ENCODE measurements around the gene GPR25.
A peak's percentile ranks its signal among the peaks of the same experiment; 100 is the strongest.

The GPR25 gene

DNA sequence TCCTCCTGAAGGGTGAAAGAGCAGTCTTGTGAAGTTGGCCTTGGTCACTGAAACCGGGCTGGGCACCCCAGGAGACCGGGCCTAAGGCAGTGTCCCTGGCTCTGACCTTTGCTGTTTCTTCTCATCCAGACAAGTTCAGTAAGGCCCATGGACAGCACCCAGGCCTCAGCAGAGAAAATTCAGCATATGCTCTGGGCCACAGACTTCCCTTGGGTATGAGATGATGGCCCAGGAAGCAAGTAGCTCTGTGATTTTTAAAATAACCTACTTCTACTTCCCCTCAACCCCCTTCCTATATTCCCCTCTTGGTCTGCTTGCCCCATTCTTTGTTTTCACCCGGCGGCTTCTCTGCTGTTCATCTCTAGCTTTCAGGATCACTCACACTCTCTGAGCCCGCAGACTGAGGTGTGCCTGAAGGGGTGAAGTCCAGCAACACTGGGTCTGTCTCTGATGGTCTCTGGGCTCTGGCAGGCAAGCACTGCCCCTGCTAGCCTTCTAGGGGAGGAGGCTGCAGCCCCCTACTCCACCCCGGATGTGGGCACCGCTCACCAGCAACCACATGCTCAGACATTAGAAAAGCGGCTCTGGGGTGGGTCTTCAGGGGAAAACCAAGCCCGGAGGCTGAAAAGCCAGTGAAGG, 2.9 kb upstream of the GPR25 start:
- DNase-seq (ENCODE audit: insufficient read length, low spot score) (no peak), FAIRE-seq (peak; percentile 95)
- no peak for TF ChIP-seq TAF1 (IDR thresholded peaks at IDR 0.05; ENCODE audit: low read depth, low read length)
- peak; percentile 58 for TF ChIP-seq SPI1 (IDR thresholded peaks at IDR 0.05; ENCODE audit: low read depth, low read length)
- peak; percentile 5 for TF ChIP-seq PAX5 (IDR thresholded peaks at IDR 0.05; ENCODE audit: insufficient read depth, low read length, severe bottlenecking)
- peak; percentile 47; the same call in 1 of the 2 replicates for TF ChIP-seq POU2F2 (IDR thresholded peaks at IDR 0.05; ENCODE audit: low read depth, low read length)
- peak; percentile 50 for TF ChIP-seq POLR2A (IDR thresholded peaks at IDR 0.05; ENCODE audit: low read depth, low read length)
- TF ChIP-seq POLR2AphosphoS5 (IDR thresholded peaks at IDR 0.05; ENCODE audit: low read depth, low read length) = no peak

DNA sequence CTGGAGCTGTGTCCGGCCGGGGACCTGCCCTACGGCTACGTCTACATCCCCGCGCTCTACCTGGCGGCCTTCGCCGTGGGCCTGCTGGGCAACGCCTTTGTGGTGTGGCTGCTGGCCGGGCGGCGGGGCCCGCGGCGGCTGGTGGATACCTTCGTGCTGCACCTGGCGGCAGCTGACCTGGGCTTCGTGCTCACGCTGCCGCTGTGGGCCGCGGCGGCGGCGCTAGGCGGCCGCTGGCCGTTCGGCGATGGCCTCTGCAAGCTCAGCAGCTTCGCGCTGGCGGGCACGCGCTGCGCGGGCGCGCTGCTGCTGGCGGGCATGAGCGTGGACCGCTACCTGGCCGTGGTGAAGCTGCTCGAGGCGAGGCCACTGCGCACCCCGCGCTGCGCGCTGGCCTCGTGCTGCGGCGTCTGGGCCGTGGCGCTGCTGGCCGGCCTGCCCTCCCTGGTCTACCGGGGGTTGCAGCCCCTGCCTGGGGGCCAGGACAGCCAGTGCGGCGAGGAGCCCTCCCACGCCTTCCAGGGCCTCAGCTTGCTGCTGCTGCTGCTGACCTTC, 412 bp downstream of the GPR25 start:
- FAIRE-seq = no peak
- TF ChIP-seq POLR2AphosphoS5 (IDR thresholded peaks at IDR 0.05; ENCODE audit: low read depth, low read length) (no peak), SPI1 (IDR thresholded peaks at IDR 0.05; ENCODE audit: low read depth, low read length) (no peak), POLR2A (IDR thresholded peaks at IDR 0.05; ENCODE audit: low read depth, low read length) (no peak), TAF1 (IDR thresholded peaks at IDR 0.05; ENCODE audit: low read depth, low read length) (no peak)

DNA sequence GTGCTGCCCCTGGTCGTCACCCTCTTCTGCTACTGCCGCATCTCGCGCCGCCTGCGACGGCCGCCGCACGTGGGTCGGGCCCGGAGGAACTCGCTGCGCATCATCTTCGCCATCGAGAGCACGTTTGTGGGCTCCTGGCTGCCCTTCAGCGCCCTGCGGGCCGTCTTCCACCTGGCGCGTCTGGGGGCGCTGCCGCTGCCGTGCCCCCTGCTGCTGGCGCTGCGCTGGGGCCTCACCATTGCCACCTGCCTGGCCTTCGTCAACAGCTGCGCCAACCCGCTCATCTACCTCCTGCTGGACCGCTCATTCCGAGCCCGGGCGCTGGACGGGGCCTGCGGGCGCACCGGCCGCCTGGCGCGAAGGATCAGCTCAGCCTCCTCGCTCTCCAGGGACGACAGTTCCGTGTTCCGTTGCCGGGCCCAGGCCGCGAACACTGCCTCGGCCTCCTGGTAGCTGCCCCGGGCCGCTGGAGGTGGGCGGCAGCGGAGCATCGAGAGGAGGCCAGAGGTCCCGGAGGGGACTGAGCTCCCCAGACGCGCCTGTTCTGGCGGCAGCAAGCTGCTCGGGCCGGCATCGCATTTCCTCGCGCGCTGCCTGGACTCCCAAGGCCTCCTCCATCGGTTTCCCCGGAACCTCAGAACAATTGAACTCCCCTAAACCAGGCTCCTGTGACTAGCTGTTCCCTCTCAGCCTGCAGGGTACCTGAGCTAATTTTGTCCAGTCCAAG, 1.1 kb downstream of the GPR25 start:
- no peak for TF ChIP-seq POLR2AphosphoS5 (IDR thresholded peaks at IDR 0.05; ENCODE audit: low read depth, low read length)
- DNase-seq (ENCODE audit: insufficient read length, low spot score) (no peak), FAIRE-seq (no peak)

More for the DNA sequence above, 412 bp downstream of the GPR25 start:
- no peak for DNase-seq (ENCODE audit: insufficient read length, low spot score)

DNA sequence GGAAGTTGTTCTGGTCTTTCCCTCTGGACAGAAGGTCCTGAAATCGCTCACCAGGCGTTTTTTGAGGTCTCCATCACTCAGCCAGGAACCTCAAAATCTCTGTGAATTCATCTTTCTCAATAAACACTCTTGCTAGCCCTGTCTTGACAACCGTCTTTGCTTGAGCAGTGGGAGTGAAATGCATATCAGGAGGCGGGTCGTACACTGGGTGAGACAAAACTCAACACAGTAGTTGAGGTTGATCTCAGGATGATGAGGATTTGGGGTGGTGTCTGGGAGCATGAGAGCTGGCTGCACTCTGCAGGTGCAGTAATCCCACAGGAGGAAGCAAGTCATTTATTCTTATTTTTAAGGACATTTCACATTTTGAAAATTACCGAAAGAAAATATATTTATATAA, 1.9 kb downstream of the GPR25 start:
- FAIRE-seq (no peak), DNase-seq (ENCODE audit: insufficient read length, low spot score) (no peak)
- no peak for TF ChIP-seq POLR2A (IDR thresholded peaks at IDR 0.05; ENCODE audit: low read depth, low read length)
- no peak for TF ChIP-seq TAF1 (IDR thresholded peaks at IDR 0.05; ENCODE audit: low read depth, low read length)
- TF ChIP-seq SPI1 (IDR thresholded peaks at IDR 0.05; ENCODE audit: low read depth, low read length) = no peak
- no peak for TF ChIP-seq POLR2AphosphoS5 (IDR thresholded peaks at IDR 0.05; ENCODE audit: low read depth, low read length)
- no peak for TF ChIP-seq POU2F2 (IDR thresholded peaks at IDR 0.05; ENCODE audit: low read depth, low read length)
- no peak for TF ChIP-seq PAX5 (IDR thresholded peaks at IDR 0.05; ENCODE audit: insufficient read depth, low read length, severe bottlenecking)

DNA sequence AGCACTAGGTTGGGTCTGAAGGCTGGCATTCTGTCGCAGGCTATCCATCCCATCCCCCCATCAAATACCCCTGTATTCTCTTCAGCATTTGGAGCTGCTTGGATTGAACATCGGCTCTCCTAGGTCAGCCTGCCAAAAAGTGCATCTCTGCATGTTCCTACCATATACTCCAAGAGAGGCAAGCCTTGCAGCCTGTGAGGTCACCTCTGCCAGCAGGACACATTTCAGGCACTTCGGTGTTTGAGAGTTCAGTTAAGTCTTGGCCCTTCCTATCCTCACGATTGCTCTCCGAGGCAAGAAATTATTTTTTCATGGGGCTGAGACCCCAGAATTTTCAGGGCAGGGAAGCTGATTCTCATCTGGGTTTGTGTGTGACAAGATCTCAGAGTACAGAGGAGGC, 2.6 kb downstream of the GPR25 start:
- DNase-seq (ENCODE audit: insufficient read length, low spot score) (no peak), FAIRE-seq (no peak)
- TF ChIP-seq POLR2AphosphoS5 (IDR thresholded peaks at IDR 0.05; ENCODE audit: low read depth, low read length) (no peak), TAF1 (IDR thresholded peaks at IDR 0.05; ENCODE audit: low read depth, low read length) (no peak), SPI1 (IDR thresholded peaks at IDR 0.05; ENCODE audit: low read depth, low read length) (no peak), POLR2A (IDR thresholded peaks at IDR 0.05; ENCODE audit: low read depth, low read length) (no peak), PAX5 (IDR thresholded peaks at IDR 0.05; ENCODE audit: insufficient read depth, low read length, severe bottlenecking) (no peak), POU2F2 (IDR thresholded peaks at IDR 0.05; ENCODE audit: low read depth, low read length) (no peak)

DNA sequence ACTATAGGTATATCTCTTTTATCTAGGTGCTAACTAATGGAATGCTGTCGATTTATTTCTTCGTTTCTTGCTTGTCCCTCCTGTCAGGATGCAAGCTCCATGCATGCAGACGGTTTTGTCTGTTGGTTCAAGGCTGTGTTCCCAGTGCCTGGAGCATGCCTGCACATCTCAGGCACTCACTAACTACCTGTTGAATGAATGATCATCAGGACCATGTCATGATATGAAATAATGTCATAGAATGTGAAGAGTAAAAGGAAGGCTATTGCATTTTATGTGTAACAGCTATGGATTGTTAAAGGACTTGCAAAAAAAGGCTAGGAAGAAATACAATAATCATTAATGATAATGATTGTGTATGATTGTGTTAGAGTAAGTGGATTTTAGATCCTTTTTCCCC, 4.2 kb downstream of the GPR25 start:
- no peak for TF ChIP-seq PAX5 (IDR thresholded peaks at IDR 0.05; ENCODE audit: insufficient read depth, low read length, severe bottlenecking)
- FAIRE-seq = peak; percentile 63
- DNase-seq (ENCODE audit: insufficient read length, low spot score) = no peak

DNA sequence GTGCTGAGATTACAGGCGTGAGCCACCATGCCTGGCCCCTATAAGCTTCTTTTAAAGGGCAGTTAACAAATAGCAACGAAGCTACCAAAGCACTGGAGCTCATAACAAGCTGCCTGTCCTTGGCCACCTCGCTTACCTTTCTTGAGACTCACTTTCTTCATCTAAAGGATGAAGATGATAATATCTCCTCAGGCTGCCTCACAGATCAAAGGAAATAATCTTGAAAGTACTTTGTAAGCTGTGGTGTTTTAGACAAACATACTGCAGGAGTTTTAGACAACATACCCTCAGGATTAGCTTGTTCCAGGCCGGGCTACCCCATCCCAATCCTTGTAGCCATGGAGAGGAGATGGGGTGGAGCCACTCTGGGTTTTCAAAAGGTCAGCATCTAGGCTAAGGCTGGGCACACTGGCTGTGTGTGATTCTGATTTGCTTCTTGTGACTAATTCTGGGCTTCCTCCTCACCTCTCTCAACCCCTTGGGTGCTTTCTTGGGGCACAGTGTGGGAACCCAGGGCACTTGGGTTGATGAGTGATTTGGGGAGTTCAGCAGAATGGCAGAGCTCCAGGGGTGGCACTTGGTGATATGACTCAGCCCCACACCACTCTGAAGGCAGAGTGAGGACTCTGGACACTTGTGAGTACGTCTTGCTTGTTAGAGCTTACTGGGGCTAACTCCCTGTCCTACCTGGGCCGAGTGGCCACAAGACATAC, 5.2 kb downstream of the GPR25 start:
- FAIRE-seq (peak; percentile 86), DNase-seq (ENCODE audit: insufficient read length, low spot score) (no peak)
- TF ChIP-seq POLR2A (IDR thresholded peaks at IDR 0.05; ENCODE audit: low read depth, low read length) (no peak), SPI1 (IDR thresholded peaks at IDR 0.05; ENCODE audit: low read depth, low read length) (no peak), TAF1 (IDR thresholded peaks at IDR 0.05; ENCODE audit: low read depth, low read length) (no peak), POU2F2 (IDR thresholded peaks at IDR 0.05; ENCODE audit: low read depth, low read length) (no peak), PAX5 (IDR thresholded peaks at IDR 0.05; ENCODE audit: insufficient read depth, low read length, severe bottlenecking) (peak; percentile 32)

DNA sequence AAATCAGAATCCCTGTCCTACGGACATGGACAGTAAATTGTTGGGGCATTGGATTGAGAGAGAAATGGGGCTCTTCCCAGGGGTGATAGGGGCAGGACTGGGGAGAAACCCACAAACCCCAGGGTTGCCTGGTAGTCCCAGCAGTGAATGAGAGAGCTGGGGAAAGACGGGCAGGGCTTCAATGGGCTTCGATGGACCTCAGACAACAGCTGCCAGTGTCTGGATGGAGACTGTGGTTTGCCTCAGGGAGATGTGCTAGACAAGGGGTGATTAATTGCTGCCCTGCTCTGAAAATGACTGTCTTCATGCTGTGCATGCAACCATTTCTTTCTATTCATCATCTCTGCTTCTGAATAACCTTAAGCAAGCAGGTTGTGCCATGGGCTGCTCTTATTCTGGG, 7.4 kb downstream of the GPR25 start:
- FAIRE-seq (peak; percentile 87), DNase-seq (ENCODE audit: insufficient read length, low spot score) (no peak)
- TF ChIP-seq POU2F2 (IDR thresholded peaks at IDR 0.05; ENCODE audit: low read depth, low read length) (peak; percentile 49; the same call in 1 of the 2 replicates), POLR2AphosphoS5 (IDR thresholded peaks at IDR 0.05; ENCODE audit: low read depth, low read length) (no peak), PAX5 (IDR thresholded peaks at IDR 0.05; ENCODE audit: insufficient read depth, low read length, severe bottlenecking) (peak; percentile 17)

DNA sequence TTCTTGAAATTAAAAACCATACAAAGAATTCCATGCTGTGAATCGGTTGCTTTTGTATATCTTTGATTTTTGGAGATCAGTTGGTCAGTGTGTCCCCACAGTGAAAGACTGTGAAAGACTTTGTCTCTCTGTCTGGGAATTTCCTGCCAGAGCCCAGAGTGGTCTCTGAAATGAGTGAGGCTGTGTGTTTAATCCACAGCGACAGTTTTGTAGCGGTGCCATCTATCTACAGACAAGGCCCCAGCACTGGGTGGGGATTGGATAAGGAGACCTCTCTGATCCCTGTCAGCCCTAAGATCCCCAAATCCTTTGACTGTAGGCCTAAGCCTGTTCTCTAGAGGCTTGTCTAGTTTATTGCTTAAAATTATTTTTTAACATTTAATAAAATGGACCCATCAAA, 10.3 kb downstream of the GPR25 start:
- FAIRE-seq (no peak), DNase-seq (ENCODE audit: insufficient read length, low spot score) (no peak)
- TF ChIP-seq POU2F2 (IDR thresholded peaks at IDR 0.05; ENCODE audit: low read depth, low read length) (no peak), TAF1 (IDR thresholded peaks at IDR 0.05; ENCODE audit: low read depth, low read length) (no peak), POLR2A (IDR thresholded peaks at IDR 0.05; ENCODE audit: low read depth, low read length) (no peak), SPI1 (IDR thresholded peaks at IDR 0.05; ENCODE audit: low read depth, low read length) (no peak)
